ENCODE measurements around the gene MCOLN1. TPM values are rescaled to one million over a fixed set of nuclear protein-coding genes. Genes with fewer than 3 reads are reported as not detected.

MCOLN1 gene
- polyA plus RNA-seq, 1 donor (not counting 4 experiments of a cell fraction or from before 2014, with no cell fraction given) = 14.0 TPM

DNA sequence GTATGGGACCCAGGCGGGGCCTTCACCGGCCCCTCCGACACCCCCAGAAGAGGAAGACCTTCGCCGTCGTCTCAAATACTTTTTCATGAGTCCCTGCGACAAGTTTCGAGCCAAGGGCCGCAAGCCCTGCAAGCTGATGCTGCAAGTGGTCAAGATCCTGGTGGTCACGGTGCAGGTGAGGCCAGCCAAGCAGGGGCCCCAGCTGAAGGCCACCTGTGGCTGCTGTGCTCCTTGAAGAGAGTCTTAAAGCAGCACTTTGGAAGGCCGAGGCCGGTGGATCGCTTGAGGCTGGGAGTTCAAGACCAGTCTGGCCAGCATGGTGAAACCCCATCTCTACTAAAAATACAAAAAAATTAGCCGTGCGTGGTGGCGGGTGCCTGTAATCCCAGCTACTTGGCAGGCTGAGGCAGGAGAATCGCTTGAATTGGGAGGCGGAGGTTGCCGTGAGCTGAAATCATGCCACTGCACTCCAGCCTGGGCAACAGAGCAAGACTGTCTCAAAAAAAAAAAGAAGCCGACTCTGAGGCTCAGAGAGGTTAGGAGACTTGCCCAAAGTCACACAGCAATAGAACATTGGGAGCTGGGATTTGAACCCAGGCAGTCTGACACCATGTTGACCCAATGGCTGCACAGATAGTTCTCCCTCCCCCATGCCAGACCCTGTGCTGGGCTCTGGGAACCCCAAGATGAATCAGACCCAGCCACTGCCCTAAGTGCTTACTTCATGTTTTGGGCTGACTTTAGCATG lies 2.7 kb downstream of the MCOLN1 start:
- Histone ChIP-seq H3K4me2 (ENCODE audit: control insufficient read depth, extremely low read depth, insufficient read depth, low read depth, low read length) (no peak overlapping the region), H3K27me3 (ENCODE audit: control insufficient read depth, extremely low read depth, insufficient read depth, low read length) (no peaks in the 10 kb centered on the region), H3K27ac (ENCODE audit: control insufficient read depth, insufficient read depth, low read length) (no peak overlapping the region), H2AFZ (ENCODE audit: control insufficient read depth, low read length) (no peak overlapping the region), H3K36me3 (ENCODE audit: control insufficient read depth in 2 of 2, extremely low read depth in 1 of 2, insufficient read depth in 2 of 2, low read length in 2 of 2) (peaks cover 0 to 13% of the 10 kb centered on the region in 2 experiments), H3K9me3 (ENCODE audit: control insufficient read depth, low read depth, low read length) (no peaks in the 10 kb centered on the region), H3K9ac (ENCODE audit: control insufficient read depth, extremely low read depth, insufficient read depth, low read length) (no peak overlapping the region), H3K79me2 (ENCODE audit: control insufficient read depth, insufficient read depth, low read length) (no peaks in the 10 kb centered on the region), H4K20me1 (ENCODE audit: control insufficient read depth, extremely low read depth, insufficient read depth, low read length) (no peaks in the 10 kb centered on the region), H3K4me1 (ENCODE audit: control insufficient read depth, extremely low read depth, insufficient read depth, low read length) (peaks cover 12% of the 10 kb centered on the region), H3K4me3 (ENCODE audit: control insufficient read depth in 2 of 3, extremely low read depth in 1 of 3, insufficient read depth in 2 of 3, low read depth in 1 of 3, low read length in 3 of 3) (no peak overlapping the region), H3K9me1 (ENCODE audit: control insufficient read depth, extremely low read depth, insufficient read depth, low read length) (no peaks in the 10 kb centered on the region)
- DNase-seq (ENCODE audit: low read depth, low spot score) (no peak), FAIRE-seq (no peak)
- dilution Hi-C loops (cut with MboI; ENCODE audit: extremely low pct_ligation_motif_present, low sequenced_read_pairs) = no loop called here
- TF ChIP-seq, protein P1, sequence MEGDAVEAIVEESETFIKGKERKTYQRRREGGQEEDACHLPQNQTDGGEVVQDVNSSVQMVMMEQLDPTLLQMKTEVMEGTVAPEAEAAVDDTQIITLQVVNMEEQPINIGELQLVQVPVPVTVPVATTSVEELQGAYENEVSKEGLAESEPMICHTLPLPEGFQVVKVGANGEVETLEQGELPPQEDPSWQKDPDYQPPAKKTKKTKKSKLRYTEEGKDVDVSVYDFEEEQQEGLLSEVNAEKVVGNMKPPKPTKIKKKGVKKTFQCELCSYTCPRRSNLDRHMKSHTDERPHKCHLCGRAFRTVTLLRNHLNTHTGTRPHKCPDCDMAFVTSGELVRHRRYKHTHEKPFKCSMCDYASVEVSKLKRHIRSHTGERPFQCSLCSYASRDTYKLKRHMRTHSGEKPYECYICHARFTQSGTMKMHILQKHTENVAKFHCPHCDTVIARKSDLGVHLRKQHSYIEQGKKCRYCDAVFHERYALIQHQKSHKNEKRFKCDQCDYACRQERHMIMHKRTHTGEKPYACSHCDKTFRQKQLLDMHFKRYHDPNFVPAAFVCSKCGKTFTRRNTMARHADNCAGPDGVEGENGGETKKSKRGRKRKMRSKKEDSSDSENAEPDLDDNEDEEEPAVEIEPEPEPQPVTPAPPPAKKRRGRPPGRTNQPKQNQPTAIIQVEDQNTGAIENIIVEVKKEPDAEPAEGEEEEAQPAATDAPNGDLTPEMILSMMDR (optimal IDR thresholded peaks at IDR 0.05 in 1 of 3, IDR thresholded peaks at IDR 0.05 in 1 of 3, conservative IDR thresholded peaks at IDR 0.05 in 1 of 3; ENCODE audit: extremely low read depth in 1 of 3, insufficient read depth in 2 of 3, low read length in 3 of 3) = no peak
- TF ChIP-seq EZH2 (IDR thresholded peaks at IDR 0.05; ENCODE audit: low read length) = no peak

DNA sequence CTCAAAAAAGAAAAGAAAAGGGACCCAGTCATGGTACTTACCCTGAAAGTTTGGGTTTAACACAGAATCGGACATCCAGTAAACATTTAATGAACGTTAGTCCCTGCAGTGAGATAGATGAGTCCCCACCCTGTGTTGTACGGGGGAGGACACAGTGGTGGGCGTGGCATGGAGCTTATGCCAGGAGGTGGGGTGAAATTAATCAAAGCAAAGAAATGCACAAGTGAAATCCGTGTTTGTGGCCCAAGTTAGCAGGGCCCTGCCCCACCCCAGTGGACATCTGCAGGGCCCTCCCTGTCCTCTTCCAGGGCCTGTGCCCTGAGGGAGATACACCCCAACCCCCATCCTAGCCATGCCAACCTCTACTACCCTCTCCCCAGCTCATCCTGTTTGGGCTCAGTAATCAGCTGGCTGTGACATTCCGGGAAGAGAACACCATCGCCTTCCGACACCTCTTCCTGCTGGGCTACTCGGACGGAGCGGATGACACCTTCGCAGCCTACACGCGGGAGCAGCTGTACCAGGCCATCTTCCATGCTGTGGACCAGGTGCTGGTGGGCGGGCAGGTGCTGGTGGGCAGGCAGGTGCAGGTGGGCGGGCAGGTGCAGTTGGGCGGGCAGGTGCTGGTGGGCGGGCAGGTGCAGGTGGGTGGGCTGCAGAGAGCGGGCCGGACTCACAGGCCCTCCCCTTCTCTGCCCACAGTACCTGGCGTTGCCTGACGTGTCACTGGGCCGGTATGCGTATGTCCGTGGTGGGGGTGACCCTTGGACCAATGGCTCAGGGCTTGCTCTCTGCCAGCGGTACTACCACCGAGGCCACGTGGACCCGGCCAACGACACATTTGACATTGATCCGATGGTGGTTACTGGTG lies 3.9 kb downstream of the MCOLN1 start:
- H3K9me3 ChIP-seq (ENCODE audit: control insufficient read depth, low read depth, low read length) = no peaks in the 10 kb centered on the region
- H3K9me1 ChIP-seq (ENCODE audit: control insufficient read depth, extremely low read depth, insufficient read depth, low read length) = no peaks in the 10 kb centered on the region
- no peak overlapping the region for H3K9ac ChIP-seq (ENCODE audit: control insufficient read depth, extremely low read depth, insufficient read depth, low read length)
- H3K4me1 ChIP-seq (ENCODE audit: control insufficient read depth, extremely low read depth, insufficient read depth, low read length) = peaks cover 12% of the 10 kb centered on the region
- no peak for TF ChIP-seq EZH2 (IDR thresholded peaks at IDR 0.05; ENCODE audit: low read length)
- TF ChIP-seq, protein P1 (optimal IDR thresholded peaks at IDR 0.05 in 1 of 3, IDR thresholded peaks at IDR 0.05 in 1 of 3, conservative IDR thresholded peaks at IDR 0.05 in 1 of 3; ENCODE audit: extremely low read depth in 1 of 3, insufficient read depth in 2 of 3, low read length in 3 of 3) = no peak
- no peak overlapping the region for H3K27ac ChIP-seq (ENCODE audit: control insufficient read depth, insufficient read depth, low read length)
- H3K27me3 ChIP-seq (ENCODE audit: control insufficient read depth, extremely low read depth, insufficient read depth, low read length) = no peaks in the 10 kb centered on the region
- dilution Hi-C loops (cut with MboI; ENCODE audit: extremely low pct_ligation_motif_present, low sequenced_read_pairs) = no loop called here
- no peak for DNase-seq (ENCODE audit: low read depth, low spot score)
- no peaks in the 10 kb centered on the region for H3K79me2 ChIP-seq (ENCODE audit: control insufficient read depth, insufficient read depth, low read length)
- H4K20me1 ChIP-seq (ENCODE audit: control insufficient read depth, extremely low read depth, insufficient read depth, low read length) = no peaks in the 10 kb centered on the region
- H3K4me2 ChIP-seq (ENCODE audit: control insufficient read depth, extremely low read depth, insufficient read depth, low read depth, low read length) = no peak overlapping the region
- FAIRE-seq = no peak
- H3K36me3 ChIP-seq (ENCODE audit: control insufficient read depth in 2 of 2, extremely low read depth in 1 of 2, insufficient read depth in 2 of 2, low read length in 2 of 2) = peaks cover 0 to 15% of the 10 kb centered on the region in 2 experiments
- H3K4me3 ChIP-seq (ENCODE audit: control insufficient read depth in 2 of 3, extremely low read depth in 1 of 3, insufficient read depth in 2 of 3, low read depth in 1 of 3, low read length in 3 of 3) = no peak overlapping the region
- no peak overlapping the region for H2AFZ ChIP-seq (ENCODE audit: control insufficient read depth, low read length)

Measured in keratinocyte (primary cell).